Activated CD8-positive, alpha-beta memory T cell treated with anti-CD3 and anti-CD28 coated beads, Interleukin-2, amount 10 ng/mL, durations not matched to agents 7 days and 5 days (primary cell): ENCODE results near the gene RCSD1. TPM values are rescaled to one million over a fixed set of nuclear protein-coding genes. Genes with fewer than 3 reads are reported as not detected.
"Not testable (repeated sequence)": the region's sequence is repeated elsewhere in the genome, so short reads cannot be mapped to it uniquely, and the experiment has no call there.

Source experiments
- ATAC-seq: fragments of 150-1000 bp; cut with Tn5 transposase; one replicate; pipeline ENCODE4 v1.10.0; 2021; ENCODE audit warnings: moderate library complexity
- CTCF ChIA-PET: fragments of 350-600 bp; sonication (Branson Sonifier 250); formaldehyde crosslinking; loops from one replicate; lab custom pipeline; 2021; ENCODE audit warnings: antibody characterized with exemption; lab: Charles Lee
- DNase-seq: peaks from one replicate; pipeline ENCODE4 v3.0.0-alpha.2; 2020
- H3K27ac Mint-ChIP-seq: one replicate; pipeline ENCODE4 v1.8.0; 2021; ENCODE audit warnings: mild to moderate bottlenecking, mixed read lengths
- H3K27me3 Mint-ChIP-seq: one replicate; pipeline ENCODE4 v1.8.0; 2021; ENCODE audit warnings: mixed read lengths
- H3K36me3 Mint-ChIP-seq: one replicate; pipeline ENCODE4 v1.8.0; 2021; ENCODE audit warnings: mild to moderate bottlenecking, mixed read lengths
- H3K4me1 Mint-ChIP-seq: one replicate; pipeline ENCODE4 v1.8.0; 2021; ENCODE audit warnings: mixed read lengths
- H3K4me3 Mint-ChIP-seq: one replicate; pipeline ENCODE4 v1.8.0; 2021; ENCODE audit warnings: mild to moderate bottlenecking, moderate library complexity, mixed read lengths
- H3K9me3 Mint-ChIP-seq: one replicate; pipeline ENCODE4 v1.8.0; 2022; ENCODE audit warnings: low read depth, mixed read lengths
- total RNA-seq, 2 experiments: library from RNA; stranded (reverse); gene quantifications; one replicate each; pipeline ENCODE4 v1.2.3, GENCODE V29; 2021

Gene RCSD1
- total RNA-seq, 2 experiments from 2014 or later: 121 to 129 TPM

DNA sequence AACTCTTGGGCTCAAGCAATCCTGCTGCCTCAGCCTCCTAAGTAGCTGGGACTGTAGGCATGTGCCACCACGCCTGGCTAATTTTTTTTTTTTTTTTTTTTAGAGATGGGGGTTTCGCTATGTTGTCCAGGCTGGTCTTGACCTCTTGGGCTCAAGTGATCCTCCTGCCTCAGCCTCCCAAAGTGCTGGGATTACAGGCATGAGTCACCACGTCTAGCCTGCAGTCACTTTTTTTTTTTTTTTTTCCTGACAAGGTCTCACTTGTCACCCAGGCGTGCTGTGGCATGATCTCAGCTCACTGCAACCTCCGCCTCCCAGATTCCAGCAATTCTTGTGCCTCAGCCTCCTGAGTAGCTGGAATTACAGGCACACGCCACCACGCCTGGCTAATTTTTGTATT, 111.1 kb downstream of the RCSD1 start:
- H3K4me1 Mint-ChIP-seq, H3K27me3 Mint-ChIP-seq, H3K4me3 Mint-ChIP-seq, H3K27ac Mint-ChIP-seq, ATAC-seq, H3K36me3 Mint-ChIP-seq, DNase-seq, CTCF ChIA-PET, H3K9me3 Mint-ChIP-seq: not testable (repeated sequence)

DNA sequence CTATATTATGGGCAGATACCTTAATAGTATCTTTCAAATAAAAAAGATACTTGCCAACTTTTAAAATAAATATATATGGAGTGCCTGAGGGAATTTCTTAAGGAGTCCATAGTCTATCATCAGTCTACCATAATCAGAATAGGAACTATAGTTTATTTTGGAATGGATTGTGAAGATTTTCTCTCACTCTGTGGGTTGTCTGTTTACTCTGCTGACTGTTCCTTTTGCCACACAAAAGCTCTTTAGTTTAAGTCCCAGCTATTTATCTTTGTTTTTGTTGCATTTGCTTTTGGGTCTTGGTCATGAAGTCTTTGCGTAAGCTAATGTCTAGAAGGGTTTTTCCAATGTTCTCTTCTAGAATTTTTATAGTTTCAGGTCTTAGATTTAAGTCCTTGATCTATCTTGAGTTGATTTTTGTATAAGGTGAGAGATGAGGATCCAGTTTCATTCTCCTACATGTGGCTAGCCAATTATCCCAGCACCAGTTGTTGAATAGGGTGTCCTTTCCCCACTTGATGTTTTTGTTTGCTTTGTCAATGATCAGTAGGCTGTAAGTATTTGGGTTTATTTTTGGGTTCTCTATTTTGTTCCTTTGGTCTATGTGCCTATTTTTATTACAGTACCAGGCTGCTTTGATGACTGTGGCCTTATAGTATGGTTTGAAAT, 112.5 kb downstream of the RCSD1 start:
- H3K27ac Mint-ChIP-seq, H3K4me1 Mint-ChIP-seq, H3K36me3 Mint-ChIP-seq, CTCF ChIA-PET, H3K4me3 Mint-ChIP-seq, H3K27me3 Mint-ChIP-seq, H3K9me3 Mint-ChIP-seq, DNase-seq, ATAC-seq: not testable (repeated sequence)

DNA sequence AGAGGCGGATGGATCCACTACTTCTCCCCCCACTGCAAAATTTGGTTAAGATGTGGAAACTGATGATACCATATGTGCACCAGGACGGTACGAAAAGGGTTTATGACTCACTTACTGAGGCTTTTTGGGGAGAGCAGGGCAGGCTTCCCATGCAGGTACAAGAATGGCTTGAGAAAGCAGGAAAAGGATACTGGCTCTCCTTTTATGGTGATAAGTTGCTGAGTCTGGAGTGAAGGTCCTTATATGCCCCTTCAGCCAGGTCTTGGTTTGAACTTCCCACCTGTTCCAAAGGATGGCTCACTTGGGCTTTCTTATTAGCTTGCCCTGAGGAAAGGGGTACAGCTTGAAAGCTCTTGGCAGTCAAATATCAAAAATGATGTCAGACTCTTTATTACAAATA, 114.9 kb downstream of the RCSD1 start:
- Mint-ChIP-seq H3K27ac (no peak overlapping the region), H3K4me1 (peaks cover 9% of the 10 kb centered on the region), H3K36me3 (no peaks in the 10 kb centered on the region), H3K9me3 (no peaks in the 10 kb centered on the region), H3K4me3 (no peak overlapping the region), H3K27me3 (no peaks in the 10 kb centered on the region)
- CTCF ChIA-PET: no interaction called here
- DNase-seq: no peak
- ATAC-seq: no peak

DNA sequence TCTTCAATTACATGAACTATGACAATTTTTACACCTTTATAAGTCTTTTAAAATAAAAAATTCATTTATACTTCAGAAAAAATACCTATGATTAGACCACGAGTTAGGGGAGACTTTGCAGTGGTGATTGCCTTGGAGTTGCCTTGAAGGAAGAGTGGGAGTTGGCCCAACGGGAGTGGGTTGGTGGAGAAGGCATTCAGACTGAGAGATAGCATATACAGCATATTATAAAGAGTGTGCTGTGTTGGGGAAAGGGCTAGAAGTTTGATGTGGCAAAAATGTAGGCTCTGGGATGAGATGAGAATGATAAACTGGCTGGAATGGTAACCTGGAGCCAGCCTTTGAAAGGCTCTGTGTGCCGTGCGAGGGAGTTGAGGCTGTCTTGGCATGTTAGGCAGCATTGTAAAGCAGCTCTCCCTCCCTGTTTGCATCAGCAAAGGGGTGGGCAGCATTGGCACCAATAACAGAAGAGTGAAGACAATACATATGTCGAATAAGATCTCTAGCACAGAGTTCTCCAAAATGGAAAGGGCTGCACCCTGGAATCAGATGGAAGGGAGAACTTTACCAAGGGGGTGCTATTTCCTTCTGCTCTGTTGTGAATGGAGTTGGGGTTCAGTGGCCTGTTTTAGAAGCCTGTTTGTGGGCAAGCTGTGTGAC, 116.1 kb downstream of the RCSD1 start:
- H3K36me3 Mint-ChIP-seq: no peaks in the 10 kb centered on the region

DNA sequence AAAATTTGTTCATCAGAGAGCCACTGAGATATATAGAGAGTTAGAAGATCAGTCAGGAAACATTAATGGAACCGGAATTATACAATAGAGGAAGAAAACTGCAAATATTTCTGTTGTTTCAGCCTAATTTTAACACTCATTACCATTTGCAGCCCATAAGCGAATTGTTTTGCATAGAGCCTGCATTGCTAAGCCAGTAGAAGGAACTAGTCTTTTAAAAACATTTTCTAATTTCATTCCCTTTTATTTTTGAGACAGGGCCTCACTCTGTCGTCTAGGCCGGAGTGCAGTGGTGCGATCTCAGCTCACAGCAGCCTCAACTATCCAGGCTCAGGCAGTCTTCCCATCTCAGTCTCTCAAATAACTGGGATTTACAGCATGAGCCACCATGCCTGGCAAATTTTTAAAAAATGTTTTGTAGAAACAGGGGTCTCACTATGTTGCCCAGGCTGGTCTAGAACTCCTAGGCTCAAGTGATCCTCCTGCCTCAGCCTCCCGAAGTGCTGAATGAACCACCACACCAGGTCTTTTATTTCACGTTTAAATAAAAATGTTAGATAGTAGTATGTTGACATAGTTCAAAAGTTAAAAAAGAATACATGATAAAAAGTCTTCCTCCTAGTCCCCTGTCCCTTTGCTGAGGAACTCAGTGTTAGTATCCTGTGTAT, 117.1 kb downstream of the RCSD1 start:
- Mint-ChIP-seq H3K4me1 (peaks cover 9% of the 10 kb centered on the region), H3K4me3 (no peak overlapping the region), H3K9me3 (no peaks in the 10 kb centered on the region), H3K27me3 (no peaks in the 10 kb centered on the region), H3K27ac (no peak overlapping the region), H3K36me3 (no peaks in the 10 kb centered on the region)
- CTCF ChIA-PET: no interaction called here
- DNase-seq: no peak
- no peak for ATAC-seq

More for the DNA sequence above, 116.1 kb downstream of the RCSD1 start:
- no peak for ATAC-seq
- DNase-seq: no peak
- H3K4me3 Mint-ChIP-seq: no peak overlapping the region
- H3K9me3 Mint-ChIP-seq: no peaks in the 10 kb centered on the region
- CTCF ChIA-PET: no interaction called here
- peaks cover 9% of the 10 kb centered on the region for H3K4me1 Mint-ChIP-seq
- H3K27ac Mint-ChIP-seq: no peak overlapping the region
- H3K27me3 Mint-ChIP-seq: no peaks in the 10 kb centered on the region

DNA sequence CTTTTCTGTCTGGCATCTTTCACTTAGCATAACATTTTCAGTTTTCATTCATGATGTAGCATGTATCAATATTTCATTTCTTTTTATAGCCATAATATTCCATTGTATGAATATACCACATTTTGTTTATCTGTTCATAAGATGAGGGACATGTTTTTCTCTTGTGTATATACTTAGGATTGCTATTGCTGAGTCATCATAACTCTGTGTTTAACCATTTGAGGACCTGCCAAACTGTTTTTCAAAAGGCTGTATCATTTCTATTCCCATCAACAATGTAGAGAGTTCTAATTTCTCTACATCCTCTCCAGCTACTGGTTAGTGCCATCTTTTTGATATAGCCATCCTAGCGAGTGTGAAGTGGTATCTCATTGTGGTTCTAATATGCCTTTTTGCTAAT, 118.0 kb downstream of the RCSD1 start:
- CTCF ChIA-PET: no interaction called here
- Mint-ChIP-seq H3K9me3 (no peaks in the 10 kb centered on the region), H3K4me3 (no peak overlapping the region), H3K27me3 (no peaks in the 10 kb centered on the region), H3K36me3 (peaks cover 1% of the 10 kb centered on the region), H3K4me1 (peaks cover 10% of the 10 kb centered on the region), H3K27ac (no peak overlapping the region)
- DNase-seq (no peak), ATAC-seq (no peak)

DNA sequence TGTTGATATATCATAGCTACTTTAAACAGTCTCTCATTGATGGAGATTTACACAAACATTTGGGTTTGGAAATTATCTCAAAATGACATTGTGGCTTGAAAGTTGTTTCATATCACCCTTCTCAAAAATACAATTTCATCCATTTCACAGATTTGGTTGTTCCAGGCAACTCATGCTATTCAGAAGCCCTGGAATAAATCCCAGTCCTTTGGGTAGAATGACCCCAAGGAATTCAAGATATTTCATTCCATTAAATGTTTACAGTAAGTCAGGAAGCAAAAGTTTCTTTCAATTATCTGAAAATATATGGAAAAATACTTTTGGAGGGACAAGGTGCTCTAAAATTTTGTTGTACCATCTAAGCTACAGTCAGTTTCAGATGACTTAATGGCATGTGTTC, 118.9 kb downstream of the RCSD1 start:
- CTCF ChIA-PET: no interaction called here
- Mint-ChIP-seq H3K27ac (no peak overlapping the region), H3K9me3 (no peaks in the 10 kb centered on the region), H3K4me1 (peaks cover 7% of the 10 kb centered on the region), H3K36me3 (peaks cover 1% of the 10 kb centered on the region), H3K4me3 (no peak overlapping the region), H3K27me3 (no peaks in the 10 kb centered on the region)
- DNase-seq (no peak), ATAC-seq (no peak)

DNA sequence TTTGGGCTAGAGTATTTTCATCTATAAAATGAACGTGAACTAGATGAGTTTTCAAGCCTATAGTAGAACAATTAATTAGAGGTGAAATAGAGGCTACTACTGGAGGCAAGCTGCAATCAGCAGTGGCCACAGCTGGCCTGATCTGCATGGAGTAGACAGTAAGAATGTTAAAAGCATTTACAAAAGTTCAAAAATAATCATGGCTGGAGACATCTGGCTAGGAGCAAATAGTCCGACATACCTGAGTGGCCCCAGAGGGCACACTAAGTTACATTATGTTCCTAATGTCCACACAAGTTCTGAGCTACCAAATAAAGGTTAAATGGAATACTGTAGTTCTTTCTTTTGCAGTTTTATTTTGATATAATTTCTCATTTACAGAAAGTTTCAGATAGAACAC, 119.7 kb downstream of the RCSD1 start:
- Mint-ChIP-seq H3K4me1 (peaks cover 5% of the 10 kb centered on the region), H3K36me3 (peaks cover 1% of the 10 kb centered on the region), H3K4me3 (no peak overlapping the region), H3K27me3 (no peaks in the 10 kb centered on the region), H3K9me3 (no peaks in the 10 kb centered on the region), H3K27ac (no peak overlapping the region)
- CTCF ChIA-PET: interaction anchor here (1.5 kb wide), 1 partner anchor 333 kb away, joined by 3 read pairs; no protein-coding TSS in a partner anchor
- no peak for ATAC-seq
- DNase-seq: no peak

DNA sequence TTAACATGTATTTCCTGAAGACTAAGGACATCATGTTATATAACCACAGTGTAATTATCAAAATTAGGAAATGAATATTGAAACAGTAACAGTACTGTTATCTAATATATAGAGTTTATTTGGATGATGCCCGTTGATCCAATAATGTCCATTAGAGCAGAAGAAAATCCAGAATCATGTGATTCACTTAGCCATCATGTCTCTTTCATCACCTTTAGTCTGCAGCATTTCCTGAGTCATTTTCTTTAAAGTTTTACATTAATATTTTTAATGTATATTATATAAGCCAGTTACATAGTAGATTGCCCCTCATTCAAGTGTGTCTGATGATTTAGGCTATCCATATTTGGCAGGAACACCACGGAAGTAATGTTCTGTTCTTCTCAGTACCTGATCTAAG, 120.6 kb downstream of the RCSD1 start:
- Mint-ChIP-seq H3K36me3 (peaks cover 1% of the 10 kb centered on the region), H3K27me3 (no peaks in the 10 kb centered on the region), H3K9me3 (no peaks in the 10 kb centered on the region), H3K4me3 (no peak overlapping the region), H3K27ac (no peak overlapping the region), H3K4me1 (peaks cover 5% of the 10 kb centered on the region)
- ATAC-seq: no peak
- CTCF ChIA-PET: interaction anchor here (1.5 kb wide), 1 partner anchor 332 kb away, joined by 3 read pairs; no protein-coding TSS in a partner anchor
- DNase-seq: no peak

DNA sequence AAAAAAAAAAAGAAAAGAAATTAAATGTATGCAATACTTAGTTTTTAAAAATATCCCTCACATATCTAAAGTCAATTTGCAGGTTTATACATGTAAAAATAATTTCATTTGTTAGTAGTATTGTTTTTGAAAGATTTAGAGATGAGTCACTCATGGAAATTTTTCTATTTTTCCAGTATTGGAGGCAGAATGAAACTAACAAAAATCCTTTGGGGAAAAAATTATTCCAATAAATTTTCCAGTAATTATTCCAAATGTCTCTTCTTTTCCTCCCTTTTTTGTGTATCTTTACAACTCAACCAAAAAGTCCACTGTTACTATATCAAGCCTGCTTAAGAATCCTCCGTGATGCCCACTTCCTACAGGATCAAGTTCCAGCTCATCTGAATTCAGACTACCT, 121.6 kb downstream of the RCSD1 start:
- CTCF ChIA-PET: no interaction called here
- Mint-ChIP-seq H3K36me3 (peaks cover 1% of the 10 kb centered on the region), H3K27ac (no peak overlapping the region), H3K4me3 (no peak overlapping the region), H3K9me3 (no peaks in the 10 kb centered on the region), H3K27me3 (no peaks in the 10 kb centered on the region), H3K4me1 (peaks cover 5% of the 10 kb centered on the region)
- DNase-seq (no peak), ATAC-seq (no peak)

DNA sequence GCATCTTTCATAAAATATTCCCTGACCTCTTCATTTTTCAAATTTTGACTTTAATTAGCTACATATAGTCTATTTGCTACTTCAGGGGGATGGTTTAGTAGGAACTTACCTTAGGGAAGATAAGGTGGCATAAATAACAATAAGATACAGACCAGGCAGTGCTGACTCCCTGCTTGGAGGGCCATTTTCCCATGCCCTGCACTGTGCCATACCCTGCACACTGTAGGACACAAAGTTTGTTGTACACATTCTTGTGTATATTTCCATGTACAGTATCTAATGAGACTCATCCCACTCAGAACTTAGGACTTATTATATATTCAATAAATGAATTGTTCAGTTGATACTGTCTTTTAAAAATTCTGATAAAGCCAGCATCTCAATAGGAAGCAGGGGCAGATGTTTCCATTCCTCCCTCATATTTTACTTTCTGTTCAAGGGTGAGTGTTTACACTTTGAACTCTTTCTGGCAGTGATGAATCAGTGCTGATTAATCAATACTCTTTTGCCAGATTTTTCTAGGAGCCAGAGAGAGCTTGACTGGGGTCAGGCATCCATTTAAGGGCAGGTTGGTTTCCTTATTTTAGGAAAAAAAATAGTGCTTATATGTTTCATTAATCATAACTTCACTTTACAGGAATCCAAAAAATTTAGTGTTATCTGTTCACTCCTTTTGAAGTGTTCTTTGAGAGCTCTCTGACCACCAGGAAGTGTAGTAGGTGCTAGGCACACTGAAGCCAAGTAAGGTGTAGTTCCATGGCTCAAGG, 122.4 kb downstream of the RCSD1 start:
- Mint-ChIP-seq H3K27me3 (no peaks in the 10 kb centered on the region), H3K4me3 (no peak overlapping the region)
- ATAC-seq: no peak

DNA sequence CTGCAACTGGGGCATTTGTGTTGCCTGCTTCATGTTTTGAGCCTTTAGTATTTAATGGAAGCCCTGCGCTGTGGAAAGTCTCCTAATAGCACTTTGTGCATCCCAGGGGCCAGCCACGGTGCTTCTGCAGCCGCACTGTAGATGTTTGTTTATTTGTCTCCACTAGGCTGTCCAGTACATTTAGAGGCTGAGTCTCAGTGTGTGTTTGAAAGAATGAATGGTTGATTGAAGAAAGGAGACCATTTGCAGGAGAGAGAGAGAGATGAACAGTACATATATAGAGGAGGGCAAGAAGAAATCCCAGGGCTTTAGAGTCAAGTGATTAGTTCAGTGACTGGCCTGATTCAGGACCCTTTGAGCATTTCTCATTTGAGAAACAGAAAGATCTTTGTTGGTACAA, 125.6 kb downstream of the RCSD1 start:
- no peak overlapping the region for H3K4me3 Mint-ChIP-seq
- CTCF ChIA-PET: interaction anchor here (0.7 to 0.8 kb wide), 2 partner anchors 71 to 500 kb away, joined by 3 read pairs; no protein-coding TSS in a partner anchor
- H3K9me3 Mint-ChIP-seq: no peaks in the 10 kb centered on the region
- ATAC-seq: no peak
- H3K27me3 Mint-ChIP-seq: no peaks in the 10 kb centered on the region
- peaks cover 1% of the 10 kb centered on the region for H3K36me3 Mint-ChIP-seq
- H3K27ac Mint-ChIP-seq: no peak overlapping the region
- peaks cover 6% of the 10 kb centered on the region for H3K4me1 Mint-ChIP-seq
- no peak for DNase-seq

More for the DNA sequence above, 122.4 kb downstream of the RCSD1 start:
- H3K36me3 Mint-ChIP-seq: peaks cover 1% of the 10 kb centered on the region
- H3K4me1 Mint-ChIP-seq: peaks cover 5% of the 10 kb centered on the region
- H3K9me3 Mint-ChIP-seq: no peaks in the 10 kb centered on the region
- CTCF ChIA-PET: interaction anchor here (0.8 to 1.2 kb wide), 2 partner anchors 10 to 183 kb away, joined by 3 to 4 read pairs; no protein-coding TSS in a partner anchor
- no peak overlapping the region for H3K27ac Mint-ChIP-seq
- DNase-seq: no peak
